MM.1S (cell line): ENCODE results near the gene PRKAG2.

Experiments
- DNase-seq: peaks from one replicate; pipeline ENCODE4 v3.0.0-alpha.2; 2015
- H2AFZ ChIP-seq: fragments of 300-600 bp; sonication (generic); 2 replicates; pipeline ENCODE4 v1.6.0; 2016; ENCODE audit warnings: antibody characterized with exemption, low read length
- H3F3A ChIP-seq: fragments of 300-600 bp; sonication (generic); 2 replicates; pipeline ENCODE4 v1.6.1; 2016; ENCODE audit warnings: mild to moderate bottlenecking, antibody characterized with exemption, low read length, moderate library complexity, mixed read lengths; ENCODE audit not compliant: insufficient read depth
- H3K27ac ChIP-seq: fragments of 300-600 bp; sonication (generic); 2 replicates; pipeline ENCODE4 v1.5.1; 2016; ENCODE audit warnings: mild to moderate bottlenecking, low read length
- H3K27me3 ChIP-seq: fragments of 300-600 bp; sonication (generic); replicated peaks from 2 replicates; pipeline ENCODE4 v1.6.0; 2016; ENCODE audit warnings: low read length; ENCODE audit not compliant: insufficient read depth
- H3K36me3 ChIP-seq: fragments of 300-600 bp; sonication (generic); replicated peaks from 2 replicates; pipeline ENCODE4 v1.6.1; 2016; ENCODE audit warnings: mild to moderate bottlenecking, low read length, mixed read lengths; ENCODE audit not compliant: insufficient read depth
- H3K4me1 ChIP-seq: fragments of 300-600 bp; sonication (generic); 2 replicates; pipeline ENCODE4 v1.6.1; 2016; ENCODE audit warnings: low read length, mixed read lengths
- H3K4me2 ChIP-seq: fragments of 300-600 bp; sonication (generic); 2 replicates; pipeline ENCODE4 v1.6.0; 2016; ENCODE audit warnings: low read depth, low read length
- H3K4me3 ChIP-seq: fragments of 300-600 bp; sonication (generic); 2 replicates; pipeline ENCODE4 v1.5.1; 2016; ENCODE audit warnings: low read length, mixed read lengths
- H3K79me2 ChIP-seq: fragments of 300-600 bp; sonication (generic); 2 replicates; pipeline ENCODE4 v1.6.1; 2016; ENCODE audit warnings: mixed run types, low read length, mixed read lengths
- H3K9ac ChIP-seq: fragments of 300-600 bp; sonication (generic); 2 replicates; pipeline ENCODE4 v1.6.1; 2016; ENCODE audit warnings: low read length, mixed read lengths
- H3K9me2 ChIP-seq: fragments of 300-600 bp; sonication (generic); replicated peaks from 2 replicates; pipeline ENCODE4 v1.6.1; 2016; ENCODE audit warnings: mild to moderate bottlenecking, low read length, mixed read lengths; ENCODE audit not compliant: insufficient read depth
- H3K9me3 ChIP-seq: fragments of 300-600 bp; sonication (generic); replicated peaks from 2 replicates; pipeline ENCODE4 v1.6.1; 2016; ENCODE audit warnings: mild to moderate bottlenecking, low read length, mixed read lengths; ENCODE audit not compliant: insufficient read depth
- H4K20me1 ChIP-seq: fragments of 300-600 bp; sonication (generic); 2 replicates; pipeline ENCODE4 v1.6.1; 2016; ENCODE audit warnings: mild to moderate bottlenecking, low read length, moderate library complexity, mixed read lengths; ENCODE audit not compliant: insufficient read depth
- CTCF ChIP-seq: fragments of 300-600 bp; sonication (generic); IDR thresholded peaks from 2 replicates; pipeline ENCODE4 v1.5.1; 2016; ENCODE audit warnings: antibody characterized with exemption, low read length, mixed read lengths
- EZH2 ChIP-seq: fragments of 300-600 bp; sonication (generic); optimal IDR thresholded peaks from 2 replicates; pipeline ENCODE3; 2017; ENCODE audit warnings: low read depth, mild to moderate bottlenecking, antibody characterized with exemption, low read length, mixed read lengths
- EZH2phosphoT487 ChIP-seq: fragments of 300-600 bp; sonication (generic); IDR thresholded peaks from 2 replicates; pipeline ENCODE4 v1.6.1; 2018; ENCODE audit warnings: antibody characterized with exemption, low read length

The PRKAG2 gene

GRCh38 chr7:151812967-151813366 lies 63.9 kb downstream of the PRKAG2 start:
- no peak overlapping the region for H2AFZ ChIP-seq
- no peak overlapping the region for H3K4me3 ChIP-seq
- no peaks in the 10 kb centered on the region for H3F3A ChIP-seq
- no peaks in the 10 kb centered on the region for H3K4me1 ChIP-seq
- TF ChIP-seq CTCF (no peak), EZH2 (no peak), EZH2phosphoT487 (no peak)
- H3K79me2 ChIP-seq, result no peaks in the 10 kb centered on the region
- H3K36me3 ChIP-seq, result no peaks in the 10 kb centered on the region
- H3K9ac ChIP-seq, result no peak overlapping the region
- no peak overlapping the region for H3K4me2 ChIP-seq
- no peak overlapping the region for H3K27ac ChIP-seq
- H3K27me3 ChIP-seq, result peaks cover 57% of the 10 kb centered on the region
- no peaks in the 10 kb centered on the region for H3K9me2 ChIP-seq
- H4K20me1 ChIP-seq, result no peaks in the 10 kb centered on the region
- DNase-seq, result no peak
- no peaks in the 10 kb centered on the region for H3K9me3 ChIP-seq

GRCh38 chr7:151810441-151811232 lies 66.3 kb downstream of the PRKAG2 start:
- Histone ChIP-seq H3K9me2 (no peaks in the 10 kb centered on the region), H3K4me1 (no peaks in the 10 kb centered on the region), H3K27me3 (peaks cover 72% of the 10 kb centered on the region), H3K9ac (no peak overlapping the region), H3K4me2 (no peak overlapping the region), H3K36me3 (no peaks in the 10 kb centered on the region), H3K9me3 (no peaks in the 10 kb centered on the region), H2AFZ (no peak overlapping the region), H3F3A (no peaks in the 10 kb centered on the region), H3K27ac (no peak overlapping the region), H4K20me1 (no peaks in the 10 kb centered on the region), H3K79me2 (no peaks in the 10 kb centered on the region), H3K4me3 (no peak overlapping the region)
- TF ChIP-seq EZH2phosphoT487, result no peak
- TF ChIP-seq EZH2, result no peak
- no peak for TF ChIP-seq CTCF
- no peak for DNase-seq

- Histone ChIP-seq H3K9ac (no peak overlapping the region), H3K79me2 (no peaks in the 10 kb centered on the region), H2AFZ (no peak overlapping the region), H3K27ac (no peak overlapping the region), H3F3A (no peaks in the 10 kb centered on the region), H4K20me1 (no peaks in the 10 kb centered on the region), H3K9me3 (no peaks in the 10 kb centered on the region), H3K4me3 (no peak overlapping the region), H3K4me2 (no peak overlapping the region), H3K4me1 (no peaks in the 10 kb centered on the region), H3K36me3 (no peaks in the 10 kb centered on the region), H3K9me2 (no peaks in the 10 kb centered on the region), H3K27me3 (peaks cover 73% of the 10 kb centered on the region)
- no peak for DNase-seq
- TF ChIP-seq CTCF (no peak), EZH2phosphoT487 (no peak), EZH2 (no peak)
Observed at GRCh38 chr7:151809864-151810170, 67.1 kb downstream of the PRKAG2 start.
